GM21367 (cell line): Measurements from ENCODE around the gene MEIOC.
"Not testable (repeated sequence)": the region's sequence is repeated elsewhere in the genome, so short reads cannot be mapped to it uniquely, and the experiment has no call there.

Experiments used
- ATAC-seq: cut with Tn5 transposase; IDR thresholded peaks from one replicate; pipeline ENCODE4 v1.9.1; 2021; ENCODE audit not compliant: unreplicated experiment

MEIOC gene

DNA sequence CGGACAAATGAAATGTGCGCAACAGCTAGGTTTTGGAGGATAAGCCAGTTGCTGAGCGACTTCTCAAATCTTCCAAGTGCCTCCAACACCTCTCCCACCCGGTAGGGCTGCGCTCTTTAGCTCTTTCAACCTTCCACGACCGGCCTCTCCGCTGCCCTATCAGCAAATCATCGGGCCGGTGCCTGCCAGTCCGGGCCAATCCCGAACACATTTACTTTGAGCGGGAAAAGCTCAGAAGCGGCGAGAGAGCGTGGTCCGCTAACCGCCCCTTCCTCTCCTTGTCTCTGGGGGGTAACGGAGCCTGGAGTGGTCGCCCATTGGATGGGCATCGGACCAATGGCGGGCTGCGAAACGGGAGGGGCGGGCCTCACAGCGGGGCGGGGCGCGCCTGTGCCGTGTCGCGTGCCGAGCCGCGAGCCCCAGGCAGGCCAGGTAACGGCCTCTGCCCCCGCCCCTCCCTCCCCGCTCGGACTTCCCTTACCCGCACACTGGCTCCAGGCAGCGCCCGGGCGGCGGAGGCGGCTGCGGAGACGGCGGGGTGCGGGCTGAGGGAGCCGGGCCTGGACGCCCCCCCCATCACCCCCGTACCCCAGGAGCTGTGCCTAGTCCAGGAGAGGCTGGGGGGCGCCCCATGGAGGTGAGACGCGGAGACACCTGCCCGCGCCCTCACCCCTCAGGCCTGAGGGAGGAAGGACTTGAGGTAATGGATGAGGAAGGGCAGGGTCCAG, at the start of gene MEIOC:
MEIOC (plus strand) TSS at position 486 of the 728 bp plus-strand sequence; CDS start at position 632, 146 bp downstream.
- no peak for ATAC-seq

DNA sequence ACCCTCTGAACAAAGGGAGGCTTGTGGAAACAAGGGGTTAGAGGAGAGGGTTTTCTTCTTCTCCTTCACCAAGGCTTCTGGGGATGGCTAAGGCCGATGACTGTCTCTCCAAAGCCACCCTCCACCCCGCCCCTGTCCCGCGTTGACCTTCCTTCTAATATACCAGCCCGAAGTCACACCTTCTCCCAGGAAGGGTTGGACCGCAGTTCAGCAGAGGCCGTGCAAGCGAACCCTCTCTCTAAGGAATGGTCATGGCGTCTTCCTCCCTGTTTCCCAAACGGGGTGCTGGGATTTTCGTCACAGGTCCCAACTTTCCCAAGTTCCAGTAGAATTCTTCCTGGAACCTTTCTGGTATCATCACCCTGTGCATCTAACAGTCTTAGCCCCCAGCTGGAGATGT, 49.6 kb upstream of the MEIOC start:
- ATAC-seq = no peak

DNA sequence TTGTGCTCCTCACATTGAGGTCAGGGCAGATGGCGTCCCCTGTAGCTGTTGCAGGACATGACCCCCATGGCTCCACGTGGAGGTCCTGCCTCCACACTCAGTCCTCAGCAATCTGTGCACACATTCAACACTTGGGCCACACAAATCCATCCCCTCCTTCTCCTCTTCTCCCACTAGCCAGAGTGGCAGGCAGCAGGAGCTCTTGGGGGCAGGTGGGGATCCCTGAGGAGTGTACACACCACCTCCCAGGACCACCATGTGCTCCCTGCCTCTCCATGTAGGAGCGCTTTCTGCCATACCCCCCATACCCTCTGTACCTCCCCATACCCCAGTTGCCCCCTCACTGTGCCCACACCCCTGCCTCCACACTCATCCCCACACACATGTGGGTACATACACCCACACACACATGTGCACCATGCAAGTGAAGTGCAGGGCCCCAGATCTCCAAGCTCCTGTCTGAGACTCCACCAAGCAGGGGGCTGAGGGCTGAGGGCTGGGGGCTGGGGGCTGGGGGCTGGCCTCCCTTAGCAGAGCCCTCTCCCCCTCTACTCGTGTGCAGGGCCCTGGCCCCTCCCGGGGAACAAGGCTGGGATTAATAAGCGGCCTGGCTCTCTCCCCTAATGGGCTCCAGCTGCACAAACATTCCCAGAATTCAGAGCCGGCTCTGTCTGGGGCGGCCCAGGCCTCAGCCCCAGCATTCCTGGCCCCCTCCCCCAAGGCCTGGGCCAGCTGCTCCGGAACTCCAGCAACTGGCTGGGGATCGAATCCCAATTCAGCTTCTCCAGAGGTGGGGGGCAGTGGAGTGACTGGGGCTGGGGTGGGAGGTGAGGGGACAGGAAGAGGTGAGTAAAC, 48.2 kb upstream of the MEIOC start:
- no peak for ATAC-seq

DNA sequence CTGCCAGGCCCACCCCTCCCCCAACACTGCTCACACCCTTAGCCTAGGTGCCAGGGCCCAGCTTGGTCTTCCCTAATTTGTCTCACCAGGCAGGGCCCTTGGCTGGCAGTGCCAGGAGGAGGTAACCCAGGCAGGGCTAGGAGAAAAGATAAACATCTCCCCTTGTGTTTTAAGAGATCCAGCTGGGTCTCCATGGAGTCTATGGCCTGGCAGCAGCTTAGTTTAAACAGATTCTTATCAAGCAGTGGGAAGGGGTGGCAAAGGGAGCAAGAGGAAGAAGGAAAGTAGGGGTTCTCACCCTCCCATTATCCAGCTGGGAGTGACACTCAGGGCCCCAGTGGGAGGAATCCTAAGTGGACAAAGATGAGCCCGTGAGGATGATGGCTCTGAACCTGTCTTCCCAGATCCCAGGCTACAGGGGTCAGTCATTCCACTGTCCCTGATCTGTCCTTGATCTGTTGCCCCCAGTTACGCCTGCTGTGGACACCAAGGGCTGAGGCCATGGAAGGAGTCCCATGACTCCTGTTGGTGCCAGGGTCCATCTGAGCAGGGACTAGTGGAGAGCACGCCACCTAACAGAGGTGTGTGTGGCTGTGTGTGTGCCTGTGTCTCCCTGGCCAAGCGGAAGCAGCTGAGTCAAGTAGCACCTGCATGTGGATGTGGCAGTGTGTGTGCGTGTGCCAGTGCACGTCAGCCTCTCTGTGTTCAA, 47.4 kb upstream of the MEIOC start:
- ATAC-seq = no peak

DNA sequence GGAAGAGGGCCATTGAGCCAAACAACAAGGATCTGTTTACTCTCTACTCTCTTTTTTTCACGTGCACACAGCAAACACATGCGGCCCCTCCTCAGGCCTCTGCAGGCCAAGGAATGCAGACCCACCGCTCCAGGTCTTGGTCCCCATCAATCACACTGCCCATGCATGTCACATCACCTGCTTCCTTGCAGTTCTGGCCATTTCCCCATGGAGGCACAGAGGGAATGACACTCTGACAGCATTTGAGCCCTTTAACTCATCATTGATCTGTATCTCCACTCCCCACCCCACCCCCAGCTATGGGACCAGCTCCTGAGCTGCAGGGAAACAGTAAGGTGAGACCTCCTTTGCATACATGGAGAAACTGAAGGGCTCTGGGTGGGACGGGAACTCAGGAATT, 45.9 kb upstream of the MEIOC start:
- no peak for ATAC-seq

DNA sequence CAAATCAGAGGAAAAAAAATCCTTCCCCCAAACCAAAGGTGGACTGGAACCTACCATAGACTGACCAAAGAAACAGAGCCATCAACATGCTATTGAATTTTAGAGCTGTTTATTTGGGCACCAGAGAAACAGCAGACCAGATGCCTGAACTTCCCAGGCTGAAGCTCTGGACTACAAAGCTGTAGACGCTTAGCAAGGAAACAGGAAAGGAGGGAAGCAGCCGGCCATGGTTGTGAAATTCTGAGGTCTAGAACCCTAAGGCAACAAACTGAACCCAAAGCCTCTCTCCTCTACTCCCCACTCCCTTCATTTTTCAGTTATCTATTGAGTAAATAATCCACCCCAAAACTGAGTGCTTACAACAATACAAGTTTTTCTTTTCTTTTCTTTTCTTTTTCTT, 45.4 kb upstream of the MEIOC start:
- no peak for ATAC-seq

DNA sequence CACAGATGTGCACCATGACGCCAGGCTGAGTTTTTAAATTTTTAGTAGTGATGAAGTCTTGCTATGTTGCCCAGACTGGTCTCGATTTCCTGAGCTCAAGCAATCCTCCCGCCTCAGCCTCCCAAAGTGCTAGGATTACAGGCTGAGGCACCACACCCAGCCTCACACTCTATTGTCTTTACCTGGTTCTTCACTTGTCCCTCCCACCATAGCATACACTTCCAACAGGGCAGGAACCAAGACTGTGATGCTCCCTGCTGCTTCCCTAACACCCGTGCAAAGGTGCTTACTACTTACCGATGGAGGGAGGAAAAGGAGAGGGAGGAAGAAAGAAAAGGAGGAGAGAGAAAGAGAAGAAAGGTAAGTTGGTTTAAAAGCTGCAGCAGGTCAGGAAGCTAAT, 41.4 kb upstream of the MEIOC start:
- ATAC-seq = no peak

DNA sequence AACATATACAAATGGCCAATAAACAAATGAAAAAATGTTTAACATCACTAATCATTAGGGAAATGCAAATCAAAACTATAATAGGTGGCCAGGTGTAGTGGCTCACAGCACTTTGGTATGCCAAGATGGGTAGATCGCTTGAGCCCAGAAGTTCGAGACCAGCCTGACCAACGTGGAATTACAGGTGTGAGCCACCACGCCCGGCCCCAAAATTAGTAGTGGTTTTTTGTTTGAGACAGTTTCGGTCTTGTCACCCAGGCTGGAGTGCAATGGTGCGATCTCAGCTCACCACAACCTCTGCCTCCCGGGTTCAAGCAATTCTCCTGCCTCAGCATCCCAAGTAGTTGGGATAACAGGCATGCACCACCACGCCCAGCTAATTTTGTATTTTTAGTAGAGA, 37.6 kb upstream of the MEIOC start:
- not testable (repeated sequence) for ATAC-seq

DNA sequence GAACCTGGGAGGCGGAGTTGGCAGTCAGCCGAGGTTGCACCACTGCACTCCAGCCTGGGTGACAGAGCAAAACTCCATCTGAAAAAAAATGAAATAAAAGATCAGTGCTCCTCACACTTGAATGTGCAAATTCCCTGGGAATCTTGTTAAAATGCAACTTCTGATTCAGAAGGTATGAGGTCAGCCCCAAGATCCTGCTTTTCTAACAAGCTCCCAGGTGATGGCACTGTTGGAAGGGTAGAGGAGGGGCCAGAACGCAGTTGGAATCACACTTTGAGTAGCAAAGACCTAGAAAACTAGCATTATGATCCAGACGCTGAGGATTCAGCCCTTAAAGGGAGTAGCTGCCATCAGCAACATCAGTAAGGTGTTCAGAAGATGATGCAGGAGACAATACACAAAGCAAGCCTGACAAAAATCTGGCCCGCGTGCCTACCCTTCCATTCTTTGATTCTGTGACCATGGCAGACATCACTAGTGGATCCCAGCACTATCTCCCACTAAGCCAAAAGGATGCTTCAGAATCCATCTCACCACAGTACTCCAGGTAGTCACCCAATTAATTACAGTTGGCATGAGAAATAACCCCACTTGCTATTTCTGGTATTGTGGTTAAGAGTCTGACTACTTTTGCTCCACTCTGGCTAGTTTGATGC, 33.1 kb upstream of the MEIOC start:
- ATAC-seq = no peak

DNA sequence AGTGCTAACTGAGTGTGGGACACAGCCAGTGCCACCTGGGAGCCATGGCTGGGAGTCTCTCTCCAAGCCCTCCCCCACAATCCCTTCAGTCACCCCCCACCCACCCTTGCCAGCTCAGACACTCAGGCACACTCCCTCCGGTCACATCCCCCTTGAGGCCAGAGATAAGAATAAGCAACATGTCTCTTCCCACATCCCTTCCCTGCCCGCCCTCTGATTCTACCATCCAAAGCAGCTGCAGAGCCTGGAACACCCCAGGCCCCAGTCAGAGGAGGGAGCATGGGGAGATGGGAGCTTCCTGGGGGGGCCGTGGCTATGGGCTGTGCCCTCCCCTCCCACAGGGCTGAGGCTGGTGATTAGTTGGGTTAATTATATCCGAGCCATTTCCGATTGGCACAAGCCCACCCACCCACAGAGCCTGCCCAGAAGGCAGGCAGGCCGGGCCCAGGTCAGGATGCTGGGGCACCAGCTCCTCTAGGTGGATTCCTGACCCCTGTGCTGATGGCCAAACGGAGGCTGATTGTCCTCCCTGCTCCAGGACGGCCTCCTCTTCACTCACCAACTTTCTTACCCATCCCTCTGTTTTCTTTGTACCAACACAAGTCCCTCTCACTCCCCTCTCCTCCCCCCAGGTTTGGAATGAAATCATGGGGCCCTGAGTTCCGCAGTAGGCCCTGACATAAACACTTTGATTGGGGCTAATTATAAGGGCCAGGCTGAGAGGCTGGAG, 28.6 kb upstream of the MEIOC start:
- ATAC-seq = no peak

DNA sequence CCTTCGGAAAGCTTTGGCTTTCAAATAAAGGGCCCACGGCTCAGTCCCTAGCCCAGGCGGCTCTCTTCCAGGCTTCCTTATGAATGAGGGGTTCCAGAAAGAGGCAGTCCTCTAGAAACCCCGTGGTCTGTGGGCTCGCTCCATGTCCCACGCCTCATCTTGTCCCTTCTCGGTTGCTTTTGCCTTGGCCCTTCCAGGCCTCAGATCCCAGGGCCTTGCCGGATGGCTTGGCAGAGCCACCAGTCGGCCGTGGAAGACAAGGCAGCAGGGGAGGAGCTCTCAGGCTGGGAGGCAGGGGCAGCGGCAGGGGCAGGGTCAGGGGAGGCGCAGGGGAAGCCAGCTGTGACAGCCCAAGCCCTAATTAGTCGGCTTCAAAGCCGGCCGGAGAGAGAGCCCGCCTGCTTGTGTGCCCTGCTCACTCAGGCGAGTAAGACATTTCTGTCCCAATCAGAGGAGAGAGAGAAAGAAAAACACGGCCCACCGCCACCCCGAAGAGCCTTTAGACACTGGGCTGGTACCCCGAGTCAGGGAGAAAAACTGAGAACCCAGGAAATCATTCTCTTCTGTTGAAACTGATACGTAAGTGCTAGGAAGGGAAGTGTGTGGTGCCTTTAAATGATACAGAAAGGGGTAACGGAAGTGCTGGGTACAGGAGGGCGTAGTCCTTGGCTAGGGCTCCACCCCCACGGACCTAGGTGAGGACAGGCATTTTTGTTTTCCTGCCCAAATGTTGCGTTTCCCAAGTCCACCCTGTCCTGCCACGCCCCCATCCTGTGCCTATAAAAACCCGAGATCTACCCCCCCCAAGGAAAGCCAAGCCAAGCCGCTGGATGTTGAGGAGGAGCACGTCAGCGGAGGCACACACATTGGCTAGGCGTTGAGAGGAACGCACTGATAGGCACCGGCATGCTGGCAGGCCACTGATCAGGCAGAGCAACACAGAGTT, 27.8 kb upstream of the MEIOC start:
- no peak for ATAC-seq

DNA sequence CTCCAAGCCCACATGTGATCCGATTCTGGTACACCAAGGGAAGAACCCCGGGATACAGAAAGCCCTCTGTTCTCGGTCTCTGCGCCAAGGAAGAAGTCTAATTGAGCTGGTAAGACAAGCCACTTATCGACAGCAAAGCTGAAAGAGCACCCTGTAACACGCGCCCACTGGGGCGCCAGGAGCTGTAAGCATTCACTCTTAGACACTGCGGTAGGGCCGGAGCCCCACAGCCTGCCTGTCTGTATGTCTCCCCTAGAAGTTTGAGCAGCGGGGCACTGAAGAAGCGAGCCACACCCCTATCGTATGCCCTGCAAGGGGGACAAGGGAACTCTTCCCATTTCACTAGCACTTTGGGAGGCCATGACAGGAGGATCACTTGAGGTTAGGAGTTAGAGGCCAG, 27.0 kb upstream of the MEIOC start:
- no peak for ATAC-seq

DNA sequence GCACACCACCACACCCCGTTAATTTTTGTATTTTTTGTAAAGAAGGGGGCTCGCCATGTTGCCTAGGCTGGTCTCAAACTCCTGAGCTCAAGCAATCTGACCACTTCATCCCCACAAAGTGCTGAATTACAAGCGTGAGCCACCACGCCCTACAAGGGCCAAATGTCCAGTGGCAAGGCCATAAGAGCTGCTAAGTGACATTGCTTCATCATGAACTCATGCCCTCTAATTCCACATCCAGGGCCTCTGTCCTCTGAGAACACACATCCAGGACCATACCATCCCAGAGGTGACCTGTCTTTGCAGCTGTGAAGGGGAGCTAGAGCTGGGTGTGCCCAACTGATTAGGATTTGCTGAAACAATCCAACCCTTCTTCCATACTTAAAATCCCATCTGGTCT, 25.6 kb upstream of the MEIOC start:
- ATAC-seq = no peak

DNA sequence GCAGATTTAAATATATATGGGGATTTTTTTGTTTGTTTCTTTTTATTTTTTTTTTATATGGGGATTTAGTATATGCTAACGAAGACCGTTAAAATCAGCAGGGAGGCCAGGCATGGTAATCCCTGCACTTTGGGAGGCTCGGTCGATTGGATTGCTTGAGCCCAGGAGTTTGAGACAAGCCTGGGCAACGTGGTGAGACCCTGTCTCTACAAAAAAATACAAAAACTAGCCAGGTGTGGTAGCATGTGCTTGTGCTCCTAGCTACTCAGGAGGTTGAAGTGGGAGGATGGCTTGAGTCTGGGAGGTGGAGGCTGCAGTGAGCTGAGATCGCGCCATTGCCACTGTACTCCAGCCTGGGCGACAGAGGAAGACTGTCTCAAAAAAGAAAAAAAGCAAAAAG, 22.3 kb upstream of the MEIOC start:
- ATAC-seq = no peak

DNA sequence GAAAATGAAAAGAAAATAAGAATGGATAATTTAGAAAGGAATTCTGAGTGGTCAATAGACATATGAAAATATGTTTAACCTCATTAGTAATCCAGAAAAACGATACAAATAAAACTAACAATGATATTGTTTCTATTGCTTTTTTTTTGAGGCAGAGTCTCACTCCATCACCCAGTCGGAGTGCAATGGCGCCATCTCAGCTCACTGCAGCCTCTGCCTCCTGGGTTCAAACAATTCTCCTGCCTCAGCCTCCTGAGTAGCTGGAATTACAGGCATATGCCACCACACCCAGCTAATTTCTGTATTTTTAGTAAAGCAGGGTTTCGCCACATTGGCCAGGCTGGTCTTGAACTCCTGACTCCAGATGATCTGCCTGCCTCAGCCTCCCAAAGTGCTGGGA, 21.9 kb upstream of the MEIOC start:
- not testable (repeated sequence) for ATAC-seq

DNA sequence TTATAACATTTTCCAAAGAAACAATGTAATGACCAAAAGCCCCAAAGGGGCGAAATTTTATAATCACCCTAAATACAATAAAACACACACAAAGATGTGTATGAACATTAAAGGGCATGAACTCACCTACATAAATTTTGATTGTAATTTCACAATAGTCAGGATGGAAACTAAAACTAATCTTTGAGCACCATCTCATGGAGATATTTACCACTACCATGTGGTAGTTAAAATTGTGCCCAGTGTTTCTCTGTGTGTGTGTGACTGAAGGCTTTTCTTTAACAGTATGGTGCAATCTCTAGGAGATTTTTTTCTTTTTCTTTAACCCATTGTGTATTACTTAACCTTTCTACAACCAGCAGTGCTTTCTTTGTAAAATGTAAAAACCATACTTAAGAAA, 19.7 kb upstream of the MEIOC start:
- ATAC-seq = no peak

DNA sequence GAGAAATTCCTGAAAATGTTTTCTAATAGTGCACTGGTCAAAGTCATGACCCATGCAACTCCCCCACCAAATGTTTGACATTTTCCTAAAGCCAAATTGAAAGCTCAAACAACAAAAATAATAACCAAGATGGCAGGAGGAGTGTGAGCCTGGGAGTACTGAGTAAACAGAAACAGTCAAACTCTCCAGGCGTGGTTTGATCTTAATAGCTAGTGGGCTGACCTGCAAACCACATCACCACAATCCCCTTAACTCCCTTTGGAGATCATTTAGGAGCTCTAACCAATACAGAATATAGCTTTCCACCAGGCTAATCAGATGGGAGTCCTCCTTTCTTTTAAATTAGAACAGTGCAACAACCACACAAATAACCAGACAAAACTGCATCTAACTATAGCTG, 19.2 kb upstream of the MEIOC start:
- no peak for ATAC-seq

DNA sequence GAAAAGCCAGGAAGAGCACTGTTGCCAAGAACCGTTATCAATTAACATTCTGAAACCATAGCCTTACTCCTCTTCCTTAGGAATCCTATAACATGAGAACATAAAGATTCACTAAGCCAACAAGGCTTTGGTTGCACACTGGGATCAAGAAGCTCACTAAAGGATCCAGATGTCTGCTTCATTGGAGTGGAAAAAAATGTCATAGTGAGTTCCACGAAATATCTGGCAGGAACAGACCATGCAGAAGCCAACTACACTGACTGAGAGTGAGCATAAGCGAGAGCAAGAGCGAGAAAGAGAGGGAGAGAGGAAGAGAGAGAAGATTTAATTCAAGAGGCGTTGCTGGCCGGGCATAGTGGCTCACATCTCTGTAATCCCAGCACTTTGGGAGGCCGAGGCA, 13.4 kb upstream of the MEIOC start:
- no peak for ATAC-seq

DNA sequence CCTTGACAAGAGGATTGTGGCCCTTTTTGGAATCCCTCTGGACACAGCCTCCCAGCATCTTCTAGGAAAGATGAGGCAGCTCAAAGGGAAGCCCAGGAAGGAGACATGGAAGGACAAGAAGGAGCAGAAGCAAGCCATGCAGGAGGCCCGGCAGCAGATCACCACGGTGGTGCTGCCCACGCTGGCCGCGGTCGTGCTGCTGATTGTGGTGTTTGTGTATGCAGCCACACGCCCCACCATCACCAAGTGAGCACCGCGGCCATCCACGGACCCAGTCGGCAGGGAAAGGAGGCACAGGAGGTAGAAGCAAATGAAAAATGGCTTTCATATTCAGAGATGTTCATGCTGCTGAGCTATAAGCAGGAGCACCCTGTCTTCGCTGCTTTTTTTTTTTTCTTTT, 10.9 kb upstream of the MEIOC start:
- ATAC-seq = no peak

DNA sequence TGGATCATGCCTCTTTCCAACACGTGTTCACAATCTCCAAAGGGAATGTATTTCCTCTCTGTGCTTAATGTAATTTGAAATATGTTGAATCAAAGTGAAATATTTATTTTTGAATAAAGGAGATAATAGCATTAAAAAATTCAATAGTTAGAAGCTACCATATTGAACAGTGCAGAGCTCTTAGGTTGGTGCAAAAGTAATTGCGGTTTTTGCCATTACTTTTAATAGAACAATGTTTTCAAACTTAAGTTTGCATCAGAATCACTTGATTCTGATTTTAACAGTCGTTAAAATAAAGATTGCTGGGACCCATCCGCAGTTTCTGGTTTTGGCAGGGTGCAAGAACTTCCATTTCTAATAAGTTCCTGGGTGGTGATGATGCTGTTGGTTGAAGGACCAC, 10.0 kb upstream of the MEIOC start:
- no peak for ATAC-seq
